Measurements from ENCODE around the gene SYNE3.

GRCh38 chr14:95513291-95513690, 3.2 kb downstream of the SYNE3 start:
- TF ChIP-seq MAX (IDR thresholded peaks at IDR 0.05) (no peak), RAD21 (IDR thresholded peaks at IDR 0.05) (no peak), CTCF (IDR thresholded peaks at IDR 0.05; ENCODE audit: low read depth, low read length, missing input control) (no peak), RXRA (IDR thresholded peaks at IDR 0.05) (no peak), TAF1 (conservative IDR thresholded peaks at IDR 0.05) (no peak), REST (IDR thresholded peaks at IDR 0.05) (no peak), ATF3 (IDR thresholded peaks at IDR 0.05) (no peak), HNF4G (IDR thresholded peaks at IDR 0.05) (no peak), GABPA (IDR thresholded peaks at IDR 0.05 in 1 of 2, conservative IDR thresholded peaks at IDR 0.05 in 1 of 2) (no peak), NR2F2 (IDR thresholded peaks at IDR 0.05) (no peak), YY1 (IDR thresholded peaks at IDR 0.05) (no peak), SP1 (IDR thresholded peaks at IDR 0.05) (no peak), FOXA2 (IDR thresholded peaks at IDR 0.05) (no peak)

Data from liver (tissue), 3 donors.